GM18951 (cell line): ENCODE results near the gene CREBL2.

Experiments
- POLR2A ChIP-seq: IDR thresholded peaks from 4 replicates; pipeline ENCODE4 v1.6.1; 2011; ENCODE audit warnings: mild to moderate bottlenecking; ENCODE audit not compliant: insufficient read length, insufficient read depth; ENCODE audit errors: extremely low read depth
- in situ Hi-C: fragments of 300-500 bp; cut with MboI; formaldehyde crosslinking; loops from one replicate; pipeline ENCODE4 v1.12.0; 2022; ENCODE audit warnings: low sequenced_read_pairs, mixed read lengths, inconsistent platforms; ENCODE audit not compliant: unreplicated experiment

The CREBL2 gene

GRCh38 chr12:12684375-12685106 is 72.9 kb downstream of the CREBL2 start:
- no peak for TF ChIP-seq POLR2A
- in situ Hi-C loops = no loop called here

- in situ Hi-C loops = no loop called here
- TF ChIP-seq POLR2A = no peak
These were observed 73.6 kb downstream of the CREBL2 start for GRCh38 chr12:12685305-12685704.

GRCh38 chr12:12686472-12686871 is 74.8 kb downstream of the CREBL2 start:
- no peak for TF ChIP-seq POLR2A
- in situ Hi-C loops = no loop called here

DNA sequence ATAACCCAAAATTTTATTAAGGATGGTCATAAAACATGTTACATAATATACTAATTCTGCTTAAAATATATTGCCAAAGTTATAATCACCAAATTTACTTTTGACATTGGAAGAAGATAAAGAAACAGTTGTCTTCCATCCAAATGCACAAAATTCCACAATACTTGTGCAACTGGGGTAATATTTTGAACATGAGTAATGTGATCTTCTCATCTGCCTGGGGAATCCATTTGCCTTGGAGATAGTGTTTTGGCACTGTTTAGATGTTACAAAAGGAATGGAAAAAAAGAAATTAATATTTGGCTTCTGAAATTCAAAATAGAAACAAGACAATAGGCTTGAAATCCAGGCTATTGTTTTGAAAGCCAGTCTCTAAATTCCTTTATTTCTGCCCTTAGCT is 75.2 kb downstream of the CREBL2 start:
- in situ Hi-C loops = no loop called here
- TF ChIP-seq POLR2A = no peak

- in situ Hi-C loops = no loop called here
- TF ChIP-seq POLR2A = no peak
These were observed 78.1 kb downstream of the CREBL2 start for GRCh38 chr12:12689647-12690300.

GRCh38 chr12:12691549-12691948 is 79.9 kb downstream of the CREBL2 start:
- TF ChIP-seq POLR2A = no peak
- in situ Hi-C loops = no loop called here

- in situ Hi-C loops = no loop called here
- TF ChIP-seq POLR2A = no peak
These were observed 81.5 kb downstream of the CREBL2 start for GRCh38 chr12:12693111-12693671.
